ENCODE measurements around the gene PMM1. TPM values are rescaled to one million over a fixed set of nuclear protein-coding genes. Genes with fewer than 3 reads are reported as not detected.

PMM1 gene
- total and polyA plus RNA-seq, 2 of the 13 experiments (the other 11 are each of a cell fraction or from before 2014, with no cell fraction given) = 17.8 to 95.6 TPM

- TF ChIP-seq ZNF720 (CRISPR knock-in tag; IDR thresholded peaks at IDR 0.05) (no peak), KMT2B (CRISPR knock-in tag; IDR thresholded peaks at IDR 0.05) (no peak; the same call in 1 of the 2 replicates), ZNF484 (CRISPR knock-in tag; IDR thresholded peaks at IDR 0.05; ENCODE audit: borderline replicate concordance, low read depth) (no peak), TFAP4 (IDR thresholded peaks at IDR 0.05; ENCODE audit: borderline replicate concordance, low read depth) (no peak), KLF15 (CRISPR knock-in tag; IDR thresholded peaks at IDR 0.05; ENCODE audit: borderline replicate concordance) (0 out of 2 replicates have a peak, but pooled peaks have one; percentile 72), ZNF510 (CRISPR knock-in tag; IDR thresholded peaks at IDR 0.05; ENCODE audit: low read depth) (no peak), EHMT2 (IDR thresholded peaks at IDR 0.05; ENCODE audit: borderline replicate concordance, low read depth, low read length) (no peak), ZBTB42 (CRISPR knock-in tag; IDR thresholded peaks at IDR 0.05) (no peak), KLF13 (CRISPR knock-in tag; IDR thresholded peaks at IDR 0.05) (no peak), ELF4 (CRISPR knock-in tag; IDR thresholded peaks at IDR 0.05; ENCODE audit: borderline replicate concordance) (no peak), PAWR (CRISPR knock-in tag; IDR thresholded peaks at IDR 0.05; ENCODE audit: borderline replicate concordance) (no peak), SNAI1 (CRISPR knock-in tag; IDR thresholded peaks at IDR 0.05; ENCODE audit: borderline replicate concordance) (no peak), ZSCAN12 (CRISPR knock-in tag; IDR thresholded peaks at IDR 0.05) (no peak), AGO2 (optimal IDR thresholded peaks at IDR 0.05; ENCODE audit: low read depth, low read length) (peak; percentile 67), PHF21A (CRISPR knock-in tag; IDR thresholded peaks at IDR 0.05) (0 out of 2 replicates have a peak, but pooled peaks have one; percentile 33), DDIT3 (CRISPR knock-in tag; IDR thresholded peaks at IDR 0.05) (no peak), ZNF225 (CRISPR knock-in tag; IDR thresholded peaks at IDR 0.05) (0 out of 2 replicates have a peak, but pooled peaks have one; percentile 62), JUN (CRISPR knock-in tag; IDR thresholded peaks at IDR 0.05) (no peak), SOX5 (CRISPR knock-in tag; IDR thresholded peaks at IDR 0.05; ENCODE audit: borderline replicate concordance) (no peak)
- TF ChIP-seq, protein P1, sequence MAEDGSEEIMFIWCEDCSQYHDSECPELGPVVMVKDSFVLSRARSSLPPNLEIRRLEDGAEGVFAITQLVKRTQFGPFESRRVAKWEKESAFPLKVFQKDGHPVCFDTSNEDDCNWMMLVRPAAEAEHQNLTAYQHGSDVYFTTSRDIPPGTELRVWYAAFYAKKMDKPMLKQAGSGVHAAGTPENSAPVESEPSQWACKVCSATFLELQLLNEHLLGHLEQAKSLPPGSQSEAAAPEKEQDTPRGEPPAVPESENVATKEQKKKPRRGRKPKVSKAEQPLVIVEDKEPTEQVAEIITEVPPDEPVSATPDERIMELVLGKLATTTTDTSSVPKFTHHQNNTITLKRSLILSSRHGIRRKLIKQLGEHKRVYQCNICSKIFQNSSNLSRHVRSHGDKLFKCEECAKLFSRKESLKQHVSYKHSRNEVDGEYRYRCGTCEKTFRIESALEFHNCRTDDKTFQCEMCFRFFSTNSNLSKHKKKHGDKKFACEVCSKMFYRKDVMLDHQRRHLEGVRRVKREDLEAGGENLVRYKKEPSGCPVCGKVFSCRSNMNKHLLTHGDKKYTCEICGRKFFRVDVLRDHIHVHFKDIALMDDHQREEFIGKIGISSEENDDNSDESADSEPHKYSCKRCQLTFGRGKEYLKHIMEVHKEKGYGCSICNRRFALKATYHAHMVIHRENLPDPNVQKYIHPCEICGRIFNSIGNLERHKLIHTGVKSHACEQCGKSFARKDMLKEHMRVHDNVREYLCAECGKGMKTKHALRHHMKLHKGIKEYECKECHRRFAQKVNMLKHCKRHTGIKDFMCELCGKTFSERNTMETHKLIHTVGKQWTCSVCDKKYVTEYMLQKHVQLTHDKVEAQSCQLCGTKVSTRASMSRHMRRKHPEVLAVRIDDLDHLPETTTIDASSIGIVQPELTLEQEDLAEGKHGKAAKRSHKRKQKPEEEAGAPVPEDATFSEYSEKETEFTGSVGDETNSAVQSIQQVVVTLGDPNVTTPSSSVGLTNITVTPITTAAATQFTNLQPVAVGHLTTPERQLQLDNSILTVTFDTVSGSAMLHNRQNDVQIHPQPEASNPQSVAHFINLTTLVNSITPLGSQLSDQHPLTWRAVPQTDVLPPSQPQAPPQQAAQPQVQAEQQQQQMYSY (CRISPR knock-in tag; IDR thresholded peaks at IDR 0.05) = no peak; the same call in 1 of the 2 replicates
- TF ChIP-seq, protein P2, sequence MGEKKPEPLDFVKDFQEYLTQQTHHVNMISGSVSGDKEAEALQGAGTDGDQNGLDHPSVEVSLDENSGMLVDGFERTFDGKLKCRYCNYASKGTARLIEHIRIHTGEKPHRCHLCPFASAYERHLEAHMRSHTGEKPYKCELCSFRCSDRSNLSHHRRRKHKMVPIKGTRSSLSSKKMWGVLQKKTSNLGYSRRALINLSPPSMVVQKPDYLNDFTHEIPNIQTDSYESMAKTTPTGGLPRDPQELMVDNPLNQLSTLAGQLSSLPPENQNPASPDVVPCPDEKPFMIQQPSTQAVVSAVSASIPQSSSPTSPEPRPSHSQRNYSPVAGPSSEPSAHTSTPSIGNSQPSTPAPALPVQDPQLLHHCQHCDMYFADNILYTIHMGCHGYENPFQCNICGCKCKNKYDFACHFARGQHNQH (CRISPR knock-in tag; IDR thresholded peaks at IDR 0.05) = peak; percentile 48; the same call in 1 of the 2 replicates
Measured at GRCh38 chr22:41543854-41544670, 45.6 kb downstream of the PMM1 start, which contains the start of gene POLR3H (continued).

Data from HepG2 (cell line).